HG03565 (cell line): ENCODE results near the gene AMIGO1.

Experiments
- ATAC-seq: cut with Tn5 transposase; IDR thresholded peaks from one replicate; pipeline ENCODE4 v1.9.1; 2021; ENCODE audit warnings: mild to moderate bottlenecking, moderate library complexity; ENCODE audit not compliant: unreplicated experiment

AMIGO1 gene

GRCh38 chr1:109534307-109534858 is 24.9 kb upstream of the AMIGO1 start:
- no peak for ATAC-seq

- peak; percentile 63 for ATAC-seq
Measured at GRCh38 chr1:109532365-109533136, 23.0 kb upstream of the AMIGO1 start.

GRCh38 chr1:109531826-109532364 is 22.4 kb upstream of the AMIGO1 start:
- ATAC-seq = no peak

- ATAC-seq = no peak
Measured at GRCh38 chr1:109531380-109531779, 21.9 kb upstream of the AMIGO1 start.

GRCh38 chr1:109530457-109531087 is 21.0 kb upstream of the AMIGO1 start:
- no peak for ATAC-seq

- no peak for ATAC-seq
Measured at GRCh38 chr1:109529881-109530456, 20.4 kb upstream of the AMIGO1 start.

GRCh38 chr1:109528712-109529111 is 19.2 kb upstream of the AMIGO1 start:
- no peak for ATAC-seq

GRCh38 chr1:109527846-109528695 is 18.5 kb upstream of the AMIGO1 start:
- ATAC-seq = no peak

GRCh38 chr1:109527098-109527811 is 17.7 kb upstream of the AMIGO1 start:
- ATAC-seq = peak; percentile 57

GRCh38 chr1:109523706-109524105 is 14.2 kb upstream of the AMIGO1 start:
- no peak for ATAC-seq

GRCh38 chr1:109522026-109522425 is 12.5 kb upstream of the AMIGO1 start:
- no peak for ATAC-seq

- ATAC-seq = no peak
Measured at GRCh38 chr1:109521002-109521951, 11.8 kb upstream of the AMIGO1 start.

GRCh38 chr1:109517337-109517736 is 7.8 kb upstream of the AMIGO1 start:
- no peak for ATAC-seq

- ATAC-seq = no peak
Measured at GRCh38 chr1:109516872-109517271, 7.3 kb upstream of the AMIGO1 start.

GRCh38 chr1:109514846-109515245 is 5.3 kb upstream of the AMIGO1 start:
- no peak for ATAC-seq

- no peak for ATAC-seq
Measured at GRCh38 chr1:109513110-109513710, 3.7 kb upstream of the AMIGO1 start.

GRCh38 chr1:109508873-109509175 is 703 bp downstream of the AMIGO1 start:
- ATAC-seq = no peak

GRCh38 chr1:109508001-109508872 is 1.3 kb downstream of the AMIGO1 start:
- no peak for ATAC-seq
